Activated T-helper 1 cell treated with anti-CD3 and anti-CD28 coated beads, Interleukin-12 subunit alpha, Interleukin-12 subunit beta, Interleukin-2, Interleukin-4 antibody, amounts not matched to agents 30 ng/mL and 10 ng/mL and 1 ng/mL, durations not matched to agents 14 hours and 24 hours and 36 hours (primary cell): ENCODE data around the gene TREML1. TPM values are rescaled to one million over a fixed set of nuclear protein-coding genes. Genes with fewer than 3 reads are reported as not detected.
"Not testable (repeated sequence)": the region's sequence is repeated elsewhere in the genome, so short reads cannot be mapped to it uniquely, and the experiment has no call there.

Experiments
- DNase-seq: peaks from one replicate; pipeline ENCODE4 v3.0.0; 2021; ENCODE audit warnings: low spot score
- H3K27ac Mint-ChIP-seq: one replicate; pipeline ENCODE4 v1.8.0; 2021; ENCODE audit warnings: mild to moderate bottlenecking, mixed read lengths
- H3K27me3 Mint-ChIP-seq: one replicate; pipeline ENCODE4 v1.8.0; 2022; ENCODE audit warnings: mild to moderate bottlenecking, moderate library complexity, mixed read lengths; ENCODE audit not compliant: insufficient read depth
- H3K36me3 Mint-ChIP-seq: one replicate; pipeline ENCODE4 v1.8.0; 2021; ENCODE audit warnings: low read depth, mixed read lengths
- H3K4me1 Mint-ChIP-seq: one replicate; pipeline ENCODE4 v1.8.0; 2021; ENCODE audit warnings: low read depth, mixed read lengths
- H3K4me3 Mint-ChIP-seq: one replicate; pipeline ENCODE4 v1.8.0; 2021; ENCODE audit warnings: mild to moderate bottlenecking, moderate library complexity, mixed read lengths
- H3K9me3 Mint-ChIP-seq: one replicate; pipeline ENCODE4 v1.8.0; 2021; ENCODE audit warnings: mixed read lengths
- intact Hi-C: fragments of 100-400 bp; cut with micrococcal nuclease; formaldehyde crosslinking; loops from one replicate; pipeline ENCODE4 v1.15.1; 2024
- total RNA-seq: library from RNA; stranded (reverse); gene quantifications from 2 replicates; pipeline ENCODE4 v1.2.3, GENCODE V29; 2022

The TREML1 gene
- total RNA-seq, 1 donor from 2014 or later: not detected

GRCh38 chr6:41189046-41189445 lies 34.9 kb upstream of the TREML1 start:
- H3K4me1 Mint-ChIP-seq: peaks cover 35% of the 10 kb centered on the region
- H3K36me3 Mint-ChIP-seq: peaks cover 24% of the 10 kb centered on the region
- peaks cover 12% of the 10 kb centered on the region for H3K9me3 Mint-ChIP-seq
- H3K4me3 Mint-ChIP-seq, DNase-seq, H3K27ac Mint-ChIP-seq, H3K27me3 Mint-ChIP-seq, intact Hi-C loops: not testable (repeated sequence)

DNA sequence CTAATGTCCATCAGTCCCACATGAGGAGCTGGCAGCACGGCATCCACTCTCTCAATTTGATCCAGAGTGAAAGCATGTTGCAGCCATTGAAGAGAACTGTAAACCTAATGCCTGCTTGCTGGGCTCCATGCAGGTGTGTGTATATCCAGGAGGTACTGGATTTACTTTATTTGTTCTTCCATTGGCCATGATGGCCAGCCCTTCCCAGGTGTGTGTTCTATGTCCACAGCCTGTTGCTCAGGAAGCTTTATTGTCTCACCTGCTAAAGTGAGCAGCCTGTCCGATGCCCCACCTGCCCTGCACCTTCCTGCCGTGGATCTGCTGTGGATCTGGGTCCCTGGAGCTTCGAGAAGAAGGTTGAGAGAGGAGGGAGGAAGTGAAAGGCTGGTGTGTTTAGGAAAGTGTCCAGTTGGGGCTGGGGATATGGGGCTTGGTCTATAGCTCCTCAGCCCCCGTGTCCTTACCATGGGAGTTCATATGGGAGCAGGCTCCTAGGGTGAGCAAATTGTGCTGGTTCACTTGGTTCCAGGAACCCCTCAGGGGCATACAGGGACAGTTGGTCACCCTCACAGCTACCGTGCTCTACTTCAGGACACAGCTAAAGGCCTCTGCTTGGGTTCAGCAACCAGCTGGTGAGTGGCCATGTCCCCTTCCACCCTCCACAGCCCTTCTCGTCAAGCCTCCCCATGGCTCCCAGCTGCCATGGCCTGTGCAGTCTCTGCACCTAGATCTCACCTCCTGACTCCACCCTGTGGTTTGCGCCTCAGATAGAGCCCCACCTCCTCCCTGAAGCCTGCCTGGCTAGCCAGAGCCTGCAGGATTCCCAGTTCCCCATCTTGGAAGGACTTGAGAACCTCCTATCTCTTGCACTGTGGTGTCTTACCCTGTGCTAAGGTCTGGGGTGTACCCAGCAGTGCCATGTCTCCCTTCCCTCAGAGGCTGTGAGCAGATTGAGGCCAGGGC lies 34.1 kb upstream of the TREML1 start:
- peaks cover 24% of the 10 kb centered on the region for H3K36me3 Mint-ChIP-seq
- H3K27ac Mint-ChIP-seq: no peak overlapping the region
- intact Hi-C loops: no loop called here

GRCh38 chr6:41186031-41186562 lies 31.9 kb upstream of the TREML1 start:
- Mint-ChIP-seq H3K27me3 (no peaks in the 10 kb centered on the region), H3K4me1 (peaks cover 45% of the 10 kb centered on the region), H3K9me3 (peaks cover 12% of the 10 kb centered on the region), H3K36me3 (peaks cover 17% of the 10 kb centered on the region), H3K27ac (peak overlapping the region; percentile 73), H3K4me3 (no peak overlapping the region)
- intact Hi-C loops: no loop called here
- DNase-seq: no peak

More for the DNA sequence above, 34.1 kb upstream of the TREML1 start:
- Mint-ChIP-seq H3K4me3 (no peak overlapping the region), H3K4me1 (peaks cover 30% of the 10 kb centered on the region), H3K27me3 (no peaks in the 10 kb centered on the region), H3K9me3 (peaks cover 12% of the 10 kb centered on the region)
- no peak for DNase-seq

- H3K9me3 Mint-ChIP-seq: peaks cover 6% of the 10 kb centered on the region
- H3K27ac Mint-ChIP-seq: no peak overlapping the region
- DNase-seq: no peak
- peaks cover 1% of the 10 kb centered on the region for H3K27me3 Mint-ChIP-seq
- peaks cover 6% of the 10 kb centered on the region for H3K36me3 Mint-ChIP-seq
- H3K4me1 Mint-ChIP-seq: peaks cover 45% of the 10 kb centered on the region
- intact Hi-C loops: no loop called here
- H3K4me3 Mint-ChIP-seq: no peak overlapping the region
These were observed 30.6 kb upstream of the TREML1 start for GRCh38 chr6:41184761-41185160.

DNA sequence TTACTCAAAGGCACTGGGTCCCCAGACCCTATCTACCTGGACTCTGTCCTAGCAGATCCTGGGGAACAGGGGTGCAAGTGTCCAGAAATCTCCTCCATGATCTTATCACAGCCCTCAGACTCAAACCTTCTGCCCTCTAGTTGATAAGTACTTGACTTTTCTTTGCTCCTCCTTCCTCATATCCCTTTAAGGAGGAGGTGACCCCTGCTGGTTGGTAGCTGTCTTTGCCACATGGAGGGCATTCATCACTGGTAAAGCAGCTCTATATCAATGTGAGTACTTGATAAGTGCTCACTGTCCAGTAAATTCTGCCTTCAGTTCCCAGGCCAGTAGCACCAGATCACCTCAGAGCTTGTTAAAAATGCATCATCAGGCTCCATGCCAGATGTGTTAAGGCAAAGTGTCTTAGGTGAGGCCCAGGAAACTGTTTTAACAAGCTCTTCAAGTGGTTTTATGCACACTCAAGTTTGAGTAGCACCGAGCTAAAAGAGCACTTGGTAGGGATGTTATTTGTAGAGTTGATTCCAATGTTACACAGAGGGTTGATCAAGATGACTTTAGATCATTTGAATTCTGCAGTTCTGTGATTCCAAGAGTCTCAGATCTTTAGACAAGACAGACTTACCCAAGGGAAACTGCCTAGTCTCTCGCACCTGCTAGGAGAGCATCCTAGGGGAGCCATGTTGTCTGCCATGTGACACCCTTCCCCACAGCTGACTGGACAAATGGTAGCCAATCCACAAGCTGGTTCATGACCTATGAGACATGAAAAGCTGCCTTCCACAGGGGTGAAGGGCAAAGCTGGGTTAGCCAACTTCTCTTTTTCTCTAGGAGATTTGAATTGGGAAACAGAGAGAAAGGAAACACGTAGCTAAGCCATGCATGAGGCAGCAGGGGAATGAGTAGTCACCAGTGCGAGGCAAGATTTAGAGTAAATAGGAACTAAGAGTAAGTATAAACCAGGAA lies 28.2 kb upstream of the TREML1 start:
- no peak overlapping the region for H3K4me3 Mint-ChIP-seq
- H3K27ac Mint-ChIP-seq: no peak overlapping the region

DNA sequence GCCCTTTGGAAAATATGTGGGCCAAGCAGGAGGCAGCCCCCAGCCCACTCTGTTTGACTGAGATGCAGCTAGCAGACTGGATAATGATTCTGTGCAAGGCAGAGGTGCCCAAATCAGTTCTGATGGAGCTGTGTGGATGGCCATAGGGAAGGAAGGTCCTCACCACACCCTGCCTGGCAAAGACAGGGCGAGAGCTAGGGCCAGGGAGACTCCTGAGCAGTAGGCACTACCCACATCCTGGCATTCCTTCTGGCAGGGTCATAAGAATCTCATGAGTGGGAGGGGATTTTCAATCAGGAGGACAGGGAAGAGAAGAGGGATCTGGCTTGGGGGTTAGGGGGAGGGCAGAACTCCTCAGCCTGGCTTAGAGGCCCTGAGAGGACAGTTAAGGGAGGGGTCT lies 27.4 kb upstream of the TREML1 start:
- intact Hi-C loops: no loop called here
- H3K4me3 Mint-ChIP-seq: no peak overlapping the region
- peaks cover 6% of the 10 kb centered on the region for H3K27me3 Mint-ChIP-seq
- H3K36me3 Mint-ChIP-seq: peaks cover 2% of the 10 kb centered on the region
- no peaks in the 10 kb centered on the region for H3K9me3 Mint-ChIP-seq
- DNase-seq: no peak
- peaks cover 30% of the 10 kb centered on the region for H3K4me1 Mint-ChIP-seq
- no peak overlapping the region for H3K27ac Mint-ChIP-seq

More for the DNA sequence above, 28.2 kb upstream of the TREML1 start:
- DNase-seq: peak; percentile 41
- intact Hi-C loops: loop anchor here (1.0 to 2.0 kb wide), 2 partner anchors 90 to 110 kb away; partner anchors contain the start of genes NFYA and OARD1
- no peaks in the 10 kb centered on the region for H3K9me3 Mint-ChIP-seq
- H3K36me3 Mint-ChIP-seq: peaks cover 2% of the 10 kb centered on the region
- peaks cover 1% of the 10 kb centered on the region for H3K27me3 Mint-ChIP-seq
- peaks cover 38% of the 10 kb centered on the region for H3K4me1 Mint-ChIP-seq

GRCh38 chr6:41179163-41179562 lies 25.0 kb upstream of the TREML1 start:
- no peak overlapping the region for H3K4me3 Mint-ChIP-seq
- no peaks in the 10 kb centered on the region for H3K36me3 Mint-ChIP-seq
- no peaks in the 10 kb centered on the region for H3K9me3 Mint-ChIP-seq
- H3K27ac Mint-ChIP-seq: no peak overlapping the region
- intact Hi-C loops: no loop called here
- H3K27me3 Mint-ChIP-seq: peaks cover 21% of the 10 kb centered on the region
- H3K4me1 Mint-ChIP-seq: peaks cover 16% of the 10 kb centered on the region
- no peak for DNase-seq

DNA sequence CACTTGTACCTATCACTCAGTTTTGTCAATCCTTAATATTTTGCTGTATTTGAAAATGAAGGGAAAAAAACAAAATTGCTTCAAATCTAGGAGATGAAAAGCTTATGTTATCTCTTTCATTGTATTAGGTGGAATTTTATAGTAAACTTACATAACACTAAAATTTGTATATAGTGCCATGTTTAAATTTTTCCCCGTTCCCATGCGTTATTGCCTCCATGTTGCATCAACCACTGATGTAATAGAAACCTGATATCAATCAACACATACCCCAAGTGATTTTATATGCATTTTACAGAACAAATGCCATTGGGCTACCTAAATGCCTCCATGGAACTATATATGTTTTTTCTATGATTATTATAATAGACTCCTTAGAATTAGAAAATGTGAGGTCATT lies 23.5 kb upstream of the TREML1 start:
- Mint-ChIP-seq H3K27ac (no peak overlapping the region), H3K9me3 (no peaks in the 10 kb centered on the region), H3K27me3 (peaks cover 22% of the 10 kb centered on the region), H3K4me3 (no peak overlapping the region), H3K36me3 (no peaks in the 10 kb centered on the region), H3K4me1 (peaks cover 13% of the 10 kb centered on the region)
- no peak for DNase-seq
- intact Hi-C loops: no loop called here

- Mint-ChIP-seq H3K4me1 (peaks cover 9% of the 10 kb centered on the region), H3K9me3 (no peaks in the 10 kb centered on the region), H3K4me3 (no peak overlapping the region), H3K36me3 (no peaks in the 10 kb centered on the region), H3K27me3 (peaks cover 22% of the 10 kb centered on the region), H3K27ac (no peak overlapping the region)
- intact Hi-C loops: no loop called here
- no peak for DNase-seq
These were observed 23.1 kb upstream of the TREML1 start for GRCh38 chr6:41177287-41177686.

- H3K9me3 Mint-ChIP-seq: no peaks in the 10 kb centered on the region
- no peaks in the 10 kb centered on the region for H3K4me1 Mint-ChIP-seq
- intact Hi-C loops: no loop called here
- no peak for DNase-seq
- no peak overlapping the region for H3K4me3 Mint-ChIP-seq
- no peak overlapping the region for H3K27ac Mint-ChIP-seq
- no peaks in the 10 kb centered on the region for H3K36me3 Mint-ChIP-seq
- H3K27me3 Mint-ChIP-seq: peaks cover 25% of the 10 kb centered on the region
These were observed 22.0 kb upstream of the TREML1 start for GRCh38 chr6:41176189-41176588.

- DNase-seq: no peak
- no peaks in the 10 kb centered on the region for H3K4me1 Mint-ChIP-seq
- H3K36me3 Mint-ChIP-seq: no peaks in the 10 kb centered on the region
- no peak overlapping the region for H3K27ac Mint-ChIP-seq
- intact Hi-C loops: no loop called here
- no peak overlapping the region for H3K4me3 Mint-ChIP-seq
- peaks cover 24% of the 10 kb centered on the region for H3K27me3 Mint-ChIP-seq
- no peaks in the 10 kb centered on the region for H3K9me3 Mint-ChIP-seq
These were observed 20.9 kb upstream of the TREML1 start for GRCh38 chr6:41175084-41175483.

- H3K4me3 Mint-ChIP-seq: no peak overlapping the region
- H3K27me3 Mint-ChIP-seq: peaks cover 24% of the 10 kb centered on the region
- no peaks in the 10 kb centered on the region for H3K4me1 Mint-ChIP-seq
- intact Hi-C loops: no loop called here
- no peaks in the 10 kb centered on the region for H3K36me3 Mint-ChIP-seq
- no peak overlapping the region for H3K27ac Mint-ChIP-seq
- H3K9me3 Mint-ChIP-seq: no peaks in the 10 kb centered on the region
- DNase-seq: no peak
These were observed 20.5 kb upstream of the TREML1 start for GRCh38 chr6:41174610-41175009.
